H1 (cell line): Measurements from ENCODE around the gene ANKRD6. TPM values are rescaled to one million over a fixed set of nuclear protein-coding genes. Genes with fewer than 3 reads are reported as not detected.

Experiments
- CTCF ChIA-PET: fragments of 300-600 bp; sonication (Branson Sonifier 250); formaldehyde crosslinking; loops from one replicate; lab custom pipeline; 2021; ENCODE audit not compliant: partially characterized antibody; lab: Charles Lee
- POLR2A ChIA-PET: fragments of 300-600 bp; sonication (Branson Sonifier 250); formaldehyde crosslinking; loops from one replicate; lab custom pipeline; 2021; ENCODE audit warnings: inconsistent platforms; ENCODE audit not compliant: partially characterized antibody; lab: Charles Lee
- DNase-seq, 2 experiments: peaks; one replicate each; pipeline versions ENCODE4 v3.0.0 to v3.0.0-alpha.2; 2010 to 2022; ENCODE audit warnings: low spot score in 2 of 2, low read depth in 1 of 2, mixed read lengths in 1 of 2
- FAIRE-seq: peaks from 2 replicates; lab custom pipeline; 2011; peaks lifted over from hg19 to GRCh38; lab: Jason Lieb, UNC
- H2AFZ ChIP-seq: 2 replicates; pipeline ENCODE4 v1.8.1; 2012; ENCODE audit warnings: low read length, inconsistent platforms
- H2AK5ac ChIP-seq: 2 replicates; pipeline ENCODE4 v1.6.1; 2013; ENCODE audit warnings: low read depth, low read length
- H2BK120ac ChIP-seq: replicated peaks from 2 replicates; pipeline ENCODE3; 2013; ENCODE audit warnings: low read depth, low read length, inconsistent platforms
- H2BK12ac ChIP-seq: 2 replicates; pipeline ENCODE4 v1.6.1; 2013; ENCODE audit warnings: low read depth, low read length
- H2BK15ac ChIP-seq: 2 replicates; pipeline ENCODE4 v1.6.1; 2013; ENCODE audit warnings: low read length
- H2BK20ac ChIP-seq: 2 replicates; pipeline ENCODE4 v1.6.1; 2013; ENCODE audit warnings: low read length
- H2BK5ac ChIP-seq: 2 replicates; pipeline ENCODE4 v1.6.1; 2013; ENCODE audit warnings: low read depth, low read length
- H3K14ac ChIP-seq: 2 replicates; pipeline ENCODE4 v1.6.1; 2013; ENCODE audit warnings: inconsistent platforms; ENCODE audit not compliant: insufficient read length
- H3K18ac ChIP-seq: 2 replicates; pipeline ENCODE4 v1.6.1; 2013; ENCODE audit warnings: low read length; ENCODE audit errors: extremely low read depth
- H3K23ac ChIP-seq: 2 replicates; pipeline ENCODE4 v1.6.1; 2013; ENCODE audit warnings: inconsistent platforms; ENCODE audit not compliant: insufficient read length
- H3K23me2 ChIP-seq: 2 replicates; pipeline ENCODE4 v1.6.1; 2013; ENCODE audit warnings: low read depth, low read length
- H3K27ac ChIP-seq: 2 replicates; pipeline ENCODE4 v1.6.1; 2011; ENCODE audit warnings: low read depth, low read length, inconsistent platforms
- H3K27me3 ChIP-seq, 4 experiments: replicated peaks in 1 of 4; 1 replicate in 1 of 4; 2 replicates in 3 of 4; pipeline versions ENCODE4 v1.6.1 to v1.8.1; 2011 to 2013; ENCODE audit warnings: low read length in 3 of 4, mild to moderate bottlenecking in 3 of 4, inconsistent platforms in 2 of 4, mixed read lengths in 2 of 4, moderate library complexity in 1 of 4; ENCODE audit not compliant: control insufficient read depth in 3 of 4, insufficient read depth in 3 of 4; ENCODE audit errors: extremely low read depth in 1 of 4
- H3K36me3 ChIP-seq, 4 experiments: 2 replicates each; pipeline versions ENCODE4 v1.6.1 to v1.8.1; 2011 to 2013; ENCODE audit warnings: mild to moderate bottlenecking in 4 of 4, low read length in 3 of 4, moderate library complexity in 2 of 4, control low read depth in 1 of 4, inconsistent platforms in 1 of 4; ENCODE audit not compliant: insufficient read depth in 4 of 4, control insufficient read depth in 2 of 4
- H3K4ac ChIP-seq: replicated peaks from 2 replicates; pipeline ENCODE3; 2013; ENCODE audit warnings: low read length, low read depth, mixed read lengths, inconsistent platforms; ENCODE audit not compliant: insufficient read length
- H3K4me1 ChIP-seq, 4 experiments: replicated peaks in 1 of 4; 1 replicate in 1 of 4; 2 replicates in 3 of 4; pipeline versions ENCODE4 v1.6.1 to v1.8.1; 2011 to 2013; ENCODE audit warnings: low read length in 3 of 4, inconsistent platforms in 2 of 4, mixed read lengths in 1 of 4; ENCODE audit not compliant: insufficient read depth in 4 of 4, control insufficient read depth in 3 of 4
- H3K4me2 ChIP-seq, 2 experiments: 2 replicates each; pipeline versions ENCODE4 v1.6.1 to v1.8.1; 2011 to 2013; ENCODE audit warnings: low read depth in 2 of 2, low read length in 2 of 2, control low read depth in 1 of 2, inconsistent platforms in 1 of 2, mild to moderate bottlenecking in 1 of 2; ENCODE audit not compliant: insufficient read depth in 1 of 2
- H3K4me3 ChIP-seq, 4 experiments: fragments of 200-600, 300-600 bp in 1 of 4; sonication (generic), shearing (Covaris generic), sonication (Bioruptor Twin) in 1 of 4; 2 replicates each; pipeline versions ENCODE4 v1.5.1 to v1.8.1; 2011 to 2016; ENCODE audit warnings: low read length in 4 of 4, low read depth in 3 of 4, control low read depth in 2 of 4, inconsistent platforms in 2 of 4, mild to moderate bottlenecking in 2 of 4, mixed read lengths in 1 of 4, moderate library complexity in 1 of 4; ENCODE audit not compliant: insufficient read depth in 2 of 4; ENCODE audit errors: extremely low read depth in 1 of 4
- H3K56ac ChIP-seq: replicated peaks from 2 replicates; pipeline ENCODE3; 2013; ENCODE audit warnings: low read depth, mild to moderate bottlenecking, mixed read lengths, low read length, inconsistent platforms; ENCODE audit not compliant: insufficient read length
- H3K79me1 ChIP-seq: 2 replicates; pipeline ENCODE4 v1.6.1; 2013; ENCODE audit warnings: low read depth, low read length, control low read depth
- H3K79me2 ChIP-seq, 2 experiments: 2 replicates each; pipeline versions ENCODE4 v1.6.1 to v1.8.1; 2012 to 2013; ENCODE audit warnings: low read length in 2 of 2, mild to moderate bottlenecking in 2 of 2, inconsistent platforms in 1 of 2; ENCODE audit not compliant: insufficient read depth in 2 of 2, control insufficient read depth in 1 of 2
- H3K9ac ChIP-seq, 4 experiments: replicated peaks in 1 of 4; 1 replicate in 1 of 4; 2 replicates in 3 of 4; pipeline versions ENCODE4 v1.6.1 to v1.8.1; 2011 to 2013; ENCODE audit warnings: low read depth in 3 of 4, low read length in 3 of 4, control low read depth in 2 of 4, mild to moderate bottlenecking in 2 of 4, moderate library complexity in 2 of 4, inconsistent platforms in 1 of 4; ENCODE audit errors: extremely low read depth in 1 of 4
- H3K9me3 ChIP-seq, 2 experiments: 2 replicates each; pipeline versions ENCODE4 v1.6.1 to v1.8.1; 2012 to 2013; ENCODE audit warnings: mild to moderate bottlenecking in 2 of 2, moderate library complexity in 2 of 2, control low read depth in 1 of 2, inconsistent platforms in 1 of 2, low read depth in 1 of 2, low read length in 1 of 2, mixed read lengths in 1 of 2; ENCODE audit not compliant: insufficient read depth in 2 of 2
- H4K20me1 ChIP-seq, 2 experiments: replicated peaks in 1 of 2; 2 replicates each; pipeline versions ENCODE3 to v1.8.1; 2011 to 2013; ENCODE audit warnings: inconsistent platforms in 2 of 2, low read length in 2 of 2, mild to moderate bottlenecking in 1 of 2; ENCODE audit not compliant: insufficient read depth in 2 of 2, control insufficient read depth in 1 of 2
- H4K5ac ChIP-seq: 2 replicates; pipeline ENCODE4 v1.6.1; 2013; ENCODE audit warnings: low read length, low read depth, mixed read lengths, inconsistent platforms; ENCODE audit not compliant: insufficient read length
- H4K8ac ChIP-seq: 2 replicates; pipeline ENCODE4 v1.8.0; 2013; ENCODE audit warnings: mild to moderate bottlenecking, moderate library complexity, low read length, inconsistent platforms; ENCODE audit not compliant: insufficient read depth; ENCODE audit errors: extremely low read depth
- H4K91ac ChIP-seq: replicated peaks from 2 replicates; pipeline ENCODE3; 2013; ENCODE audit warnings: low read length, mixed read lengths, inconsistent platforms; ENCODE audit not compliant: insufficient read length
- CHD2 ChIP-seq: IDR thresholded peaks from 2 replicates; pipeline ENCODE4 v1.6.1; 2012; ENCODE audit warnings: low read length, improper control_type of control experiment
- GABPA ChIP-seq: IDR thresholded peaks from 2 replicates; pipeline ENCODE4 v1.6.1; 2011; ENCODE audit warnings: mild to moderate bottlenecking, low read length, moderate library complexity, borderline replicate concordance; ENCODE audit not compliant: insufficient read depth
- HDAC2 ChIP-seq, 2 experiments: fragments of 300-600 bp in 1 of 2; sonication (generic) in 1 of 2; IDR thresholded peaks; 2 replicates each; pipeline ENCODE4 v1.6.1; 2011 to 2012; ENCODE audit warnings: low read depth in 2 of 2, low read length in 2 of 2, mild to moderate bottlenecking in 2 of 2, moderate library complexity in 2 of 2, borderline replicate concordance in 1 of 2, inconsistent platforms in 1 of 2
- POLR2A ChIP-seq, 2 experiments: IDR thresholded peaks; 1 replicate in 1 of 2; 2 replicates in 1 of 2; pipeline ENCODE4 v1.6.1; 2011; ENCODE audit warnings: low read depth in 2 of 2, low read length in 2 of 2, mild to moderate bottlenecking in 2 of 2; ENCODE audit errors: control extremely low read depth in 1 of 2
- RXRA ChIP-seq: IDR thresholded peaks from 2 replicates; pipeline ENCODE4 v1.6.1; 2011; ENCODE audit warnings: low read depth, mild to moderate bottlenecking, low read length, moderate library complexity; ENCODE audit not compliant: insufficient read depth
- SP1 ChIP-seq: IDR thresholded peaks from 2 replicates; pipeline ENCODE4 v1.6.1; 2011; ENCODE audit warnings: low read depth, low read length
- TEAD4 ChIP-seq: IDR thresholded peaks from 2 replicates; pipeline ENCODE4 v1.6.1; 2012; ENCODE audit warnings: low read depth, low read length, inconsistent platforms, mixed read lengths
- YY1 ChIP-seq: IDR thresholded peaks from 2 replicates; pipeline ENCODE4 v1.6.1; 2011; ENCODE audit warnings: low read depth, mild to moderate bottlenecking, low read length
- WGBS, 2 experiments: shearing (Covaris generic) in 1 of 2; methylation state at CpG; one replicate each; pipeline versions ENCODE4 v1.1.6 to v1.1.7; 2013 to 2015; ENCODE audit warnings: low lambda C conversion rate in 2 of 2, mixed read lengths in 2 of 2, inconsistent platforms in 1 of 2, low coverage in 1 of 2, missing lambda C conversion rate in 1 of 2; ENCODE audit not compliant: insufficient replicate concordance in 2 of 2, insufficient coverage in 1 of 2, insufficient read length in 1 of 2; ENCODE audit errors: extremely low coverage in 1 of 2, missing lambda C conversion rate in 1 of 2; 5-methylcytosine and 5-hydroxymethylcytosine counted together
- polyA plus RNA-seq, 7 experiments: library from polyadenylated mRNA; depleted of rRNA in 3 of 7; stranded (reverse) in 5 of 7; unstranded in 2 of 7; fragments of >200 nt in 5 of 7; fragments of 200-250 nt in 2 of 7; gene quantifications; 1 replicate in 5 of 7; 2 replicates in 1 of 7; 4 replicates in 1 of 7; pipeline versions ENCODE4 v1.2.1 to v1.2.3, GENCODE V29; 2011 to 2013; ENCODE audit warnings: missing spikeins in 2 of 7, mixed read lengths in 2 of 7
- total RNA-seq: library from RNA; stranded (reverse); fragmentation: NEBNext Ultra II Directional; extraction: Animal tissue kit (Norgen Biotek cat#: 25700); gene quantifications from 2 replicates; pipeline ENCODE4 v1.2.1, GENCODE V29; 2021
- TF ChIP-seq, protein P1 (sequence below): IDR thresholded peaks from 2 replicates; pipeline ENCODE4 v1.6.1; 2012; ENCODE audit warnings: inconsistent platforms

ANKRD6 gene
- total and polyA plus RNA-seq, 2 of the 8 experiments (the other 6 are each of a cell fraction or from before 2014, with no cell fraction given), result 5.9 to 12.8 TPM

DNA sequence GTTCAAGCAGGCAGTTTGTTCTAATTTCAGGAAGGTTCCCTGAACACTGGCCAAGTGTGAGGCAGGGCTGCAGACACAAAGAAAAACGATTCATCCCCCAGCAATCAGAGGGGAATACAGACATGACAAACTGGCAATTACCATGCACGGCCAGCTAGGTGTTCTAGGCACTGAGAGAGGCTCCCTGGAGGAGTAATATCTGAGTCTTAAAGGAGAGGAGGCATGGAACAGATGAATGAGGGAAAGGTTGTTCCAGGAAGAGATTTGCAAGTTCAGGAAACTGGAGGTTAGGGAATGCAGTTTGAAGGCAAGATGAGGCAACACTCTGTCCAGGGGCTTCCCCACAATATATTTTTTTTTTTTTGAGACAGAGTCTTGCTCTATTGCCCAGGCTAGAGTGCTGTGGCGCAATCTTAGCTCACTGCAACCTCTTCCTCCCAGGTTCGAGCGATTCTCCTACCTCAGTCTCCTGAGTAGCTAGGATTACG is 32.0 kb upstream of the ANKRD6 start:
- TF ChIP-seq RXRA, result no peak
- no peak for TF ChIP-seq GABPA
- no peak for TF ChIP-seq HDAC2 (IDR thresholded peaks at IDR 0.05; ENCODE audit: borderline replicate concordance in 1 of 2, low read depth in 2 of 2, low read length in 2 of 2)
- no peak for TF ChIP-seq YY1
- TF ChIP-seq TEAD4, result no peak
- TF ChIP-seq, protein P1, sequence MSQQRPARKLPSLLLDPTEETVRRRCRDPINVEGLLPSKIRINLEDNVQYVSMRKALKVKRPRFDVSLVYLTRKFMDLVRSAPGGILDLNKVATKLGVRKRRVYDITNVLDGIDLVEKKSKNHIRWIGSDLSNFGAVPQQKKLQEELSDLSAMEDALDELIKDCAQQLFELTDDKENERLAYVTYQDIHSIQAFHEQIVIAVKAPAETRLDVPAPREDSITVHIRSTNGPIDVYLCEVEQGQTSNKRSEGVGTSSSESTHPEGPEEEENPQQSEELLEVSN, result no peak
- TF ChIP-seq POLR2A (IDR thresholded peaks at IDR 0.05; ENCODE audit: control extremely low read depth in 1 of 2, low read depth in 2 of 2, low read length in 2 of 2), result no peak
- no peak for TF ChIP-seq SP1
- TF ChIP-seq CHD2, result no peak
- H3K27ac ChIP-seq, result no peak overlapping the region
- peaks cover under 1 to 7% (median 2%) of the 10 kb centered on the region in 4 experiments; a peak in 6 of 7 replicates for H3K4me1 ChIP-seq
- peaks cover 5% of the 10 kb centered on the region; the same call in 1 of the 2 replicates for H3K79me1 ChIP-seq
- no peaks in the 10 kb centered on the region for H3K27me3 ChIP-seq
- H3K14ac ChIP-seq, result no peak overlapping the region
- no peak overlapping the region for H2BK20ac ChIP-seq
- no peak overlapping the region for H2AK5ac ChIP-seq
- no peak overlapping the region for H3K9ac ChIP-seq
- H4K20me1 ChIP-seq, result no peaks in the 10 kb centered on the region
- FAIRE-seq (no peak), DNase-seq (no peak)
- no peak overlapping the region for H2AFZ ChIP-seq
- H4K5ac ChIP-seq, result no peak overlapping the region
- no peak overlapping the region for H3K4me3 ChIP-seq
- H2BK120ac ChIP-seq, result no peak overlapping the region
- H3K4ac ChIP-seq, result no peak overlapping the region
- no peak overlapping the region for H2BK12ac ChIP-seq
- H3K79me2 ChIP-seq, result peaks cover 0 to 33% of the 10 kb centered on the region in 2 experiments; a peak in 2 of 4 replicates
- H3K23me2 ChIP-seq, result no peaks in the 10 kb centered on the region; the same call in 1 of the 2 replicates
- no peak overlapping the region for H3K56ac ChIP-seq
- CTCF ChIA-PET, result interaction anchor here (0.9 to 3.0 kb wide), 6 partner anchors 8 to 30 kb away, joined by 3 to 11 read pairs (median 4); no protein-coding TSS in a partner anchor
- no peaks in the 10 kb centered on the region for H3K9me3 ChIP-seq
- no peak overlapping the region for H3K4me2 ChIP-seq
- no peak overlapping the region for H2BK15ac ChIP-seq
- no peak overlapping the region for H4K8ac ChIP-seq
- no peak overlapping the region for H4K91ac ChIP-seq
- POLR2A ChIA-PET, result interaction anchor here (1.0 to 1.4 kb wide), 2 partner anchors 9 kb away, joined by 3 read pairs; no protein-coding TSS in a partner anchor
- H2BK5ac ChIP-seq, result no peak overlapping the region
- H3K23ac ChIP-seq, result no peak overlapping the region
- WGBS, 2 experiments, result 85% methylated on average over 6 of the region's 6 CpGs; no CpG with 5 or more reads in 1 of the 2 experiments
- no peaks in the 10 kb centered on the region for H3K36me3 ChIP-seq
- no peak overlapping the region for H3K18ac ChIP-seq
